ENCODE measurements around the gene SMIM30. TPM values are rescaled to one million over a fixed set of nuclear protein-coding genes. Genes with fewer than 3 reads are reported as not detected.

The SMIM30 gene
- total RNA-seq = 31.8 and 56.2 TPM in 2 replicates

GRCh38 chr7:113118074-113118959, at the start of gene SMIM30:
Gene SMIM30, minus strand, starts transcription at chr7:113118554. Its CDS starts 976 bp downstream, at chr7:113117578.

GRCh38 chr7:113086431-113086888, 31.9 kb downstream of the SMIM30 start, which contains the start of gene GPR85:
Gene GPR85, minus strand, starts transcription at chr7:113086827. Its CDS starts 2,106 bp downstream, at chr7:113084721.

Other genes starting within 250 kb of the SMIM30 start
- gene GPR85, start 31.7 kb downstream of the SMIM30 start, total RNA-seq = 0.34 and 3.6 TPM in 2 replicates